ENCODE results near the gene SLC2A9. TPM values are rescaled to one million over a fixed set of nuclear protein-coding genes. Genes with fewer than 3 reads are reported as not detected.

SLC2A9 gene
- total and polyA plus RNA-seq, 2 of the 4 experiments (the other 2 are of a cell fraction), result 0.72 to 2.1 TPM

GRCh38 chr4:10058371-10058770 is 37.1 kb upstream of the SLC2A9 start:
- Histone ChIP-seq H3K36me3 (ENCODE audit: control insufficient read depth, insufficient read depth, low read length) (peaks cover 2% of the 10 kb centered on the region), H3K27me3 (ENCODE audit: control insufficient read depth, insufficient read depth, low read length) (no peaks in the 10 kb centered on the region), H3K9me1 (ENCODE audit: insufficient read depth, low read length) (no peaks in the 10 kb centered on the region), H3K4me2 (ENCODE audit: low read depth, low read length) (no peak overlapping the region), H2BK5ac (ENCODE audit: low read depth, low read length, poor library complexity, severe bottlenecking) (no peak overlapping the region), H4K20me1 (ENCODE audit: insufficient read depth, low read length) (no peaks in the 10 kb centered on the region), H2AK9ac (replicated peaks; ENCODE audit: low read depth, low read length, poor library complexity) (no peak overlapping the region), H3K4ac (ENCODE audit: low read depth, low read length) (no peak overlapping the region), H2BK15ac (ENCODE audit: low read depth, low read length) (no peak overlapping the region), H2BK120ac (ENCODE audit: low read depth, low read length) (no peak overlapping the region), H3K79me1 (ENCODE audit: low read depth in 1 of 2, low read length in 2 of 2) (no peaks in the 10 kb centered on the region), H4K91ac (ENCODE audit: insufficient read depth, low read depth, low read length) (no peak overlapping the region), H3K4me3 (ENCODE audit: insufficient read depth, low read depth, low read length) (no peak overlapping the region), H3K18ac (ENCODE audit: low read depth, low read length) (no peak overlapping the region), H4K8ac (ENCODE audit: low read depth in 2 of 2, low read length in 2 of 2) (no peak overlapping the region), H2AK5ac (ENCODE audit: low read depth, low read length) (no peak overlapping the region), H4K5ac (ENCODE audit: low read depth, low read length) (no peak overlapping the region), H2AFZ (replicated peaks; ENCODE audit: low read length, poor library complexity) (no peak overlapping the region), H3K4me1 (ENCODE audit: control insufficient read depth, insufficient read depth, low read length) (no peaks in the 10 kb centered on the region), H3K9ac (ENCODE audit: low read depth, low read length) (no peak overlapping the region), H3K56ac (ENCODE audit: extremely low read depth, insufficient read depth, low read length) (no peak overlapping the region), H3K14ac (replicated peaks; ENCODE audit: low read depth, low read length) (no peak overlapping the region), H3K27ac (ENCODE audit: insufficient read depth, low read length) (no peak overlapping the region), H3K23ac (ENCODE audit: low read depth, low read length) (no peak overlapping the region), H2BK20ac (ENCODE audit: low read depth, low read length) (no peak overlapping the region), H3K9me3 (ENCODE audit: control insufficient read depth, insufficient read depth, low read length) (no peaks in the 10 kb centered on the region)
- intact Hi-C loops (cut with micrococcal nuclease) (no loop called here), in situ Hi-C loops (cut with MboI; ENCODE audit: low sequenced_read_pairs) (no loop called here), dilution Hi-C loops (cut with HindIII; ENCODE audit: low sequenced_read_pairs, unreplicated experiment) (no loop called here)
- TF ChIP-seq POLR2A (IDR thresholded peaks at IDR 0.05; ENCODE audit: low read depth, low read length) (no peak), MAZ (IDR thresholded peaks at IDR 0.05; ENCODE audit: borderline replicate concordance, low read depth, low read length) (no peak), MAFK (IDR thresholded peaks at IDR 0.05; ENCODE audit: low read depth, low read length) (no peak), RCOR1 (IDR thresholded peaks at IDR 0.05; ENCODE audit: insufficient replicate concordance, low read length) (no peak), BHLHE40 (IDR thresholded peaks at IDR 0.05; ENCODE audit: low read depth, low read length) (no peak), CHD1 (IDR thresholded peaks at IDR 0.05; ENCODE audit: low read depth, low read length) (no peak), NFE2L2 (IDR thresholded peaks at IDR 0.05; ENCODE audit: low read depth, low read length) (no peak), MXI1 (IDR thresholded peaks at IDR 0.05; ENCODE audit: borderline replicate concordance, low read depth, low read length) (no peak), FOS (IDR thresholded peaks at IDR 0.05; ENCODE audit: low read depth, low read length) (no peak), RAD21 (IDR thresholded peaks at IDR 0.05; ENCODE audit: low read length) (no peak), SMC3 (IDR thresholded peaks at IDR 0.05; ENCODE audit: low read depth, low read length) (no peak), RFX5 (IDR thresholded peaks at IDR 0.05; ENCODE audit: low read depth, low read length) (no peak), ELK1 (IDR thresholded peaks at IDR 0.05; ENCODE audit: borderline replicate concordance, low read depth, low read length) (no peak), CEBPB (IDR thresholded peaks at IDR 0.05; ENCODE audit: low read depth, low read length) (no peak)
- TF ChIP-seq, protein P1, sequence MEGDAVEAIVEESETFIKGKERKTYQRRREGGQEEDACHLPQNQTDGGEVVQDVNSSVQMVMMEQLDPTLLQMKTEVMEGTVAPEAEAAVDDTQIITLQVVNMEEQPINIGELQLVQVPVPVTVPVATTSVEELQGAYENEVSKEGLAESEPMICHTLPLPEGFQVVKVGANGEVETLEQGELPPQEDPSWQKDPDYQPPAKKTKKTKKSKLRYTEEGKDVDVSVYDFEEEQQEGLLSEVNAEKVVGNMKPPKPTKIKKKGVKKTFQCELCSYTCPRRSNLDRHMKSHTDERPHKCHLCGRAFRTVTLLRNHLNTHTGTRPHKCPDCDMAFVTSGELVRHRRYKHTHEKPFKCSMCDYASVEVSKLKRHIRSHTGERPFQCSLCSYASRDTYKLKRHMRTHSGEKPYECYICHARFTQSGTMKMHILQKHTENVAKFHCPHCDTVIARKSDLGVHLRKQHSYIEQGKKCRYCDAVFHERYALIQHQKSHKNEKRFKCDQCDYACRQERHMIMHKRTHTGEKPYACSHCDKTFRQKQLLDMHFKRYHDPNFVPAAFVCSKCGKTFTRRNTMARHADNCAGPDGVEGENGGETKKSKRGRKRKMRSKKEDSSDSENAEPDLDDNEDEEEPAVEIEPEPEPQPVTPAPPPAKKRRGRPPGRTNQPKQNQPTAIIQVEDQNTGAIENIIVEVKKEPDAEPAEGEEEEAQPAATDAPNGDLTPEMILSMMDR (conservative IDR thresholded peaks at IDR 0.05; ENCODE audit: low read depth, low read length), result no peak
- TF ChIP-seq, protein P2, sequence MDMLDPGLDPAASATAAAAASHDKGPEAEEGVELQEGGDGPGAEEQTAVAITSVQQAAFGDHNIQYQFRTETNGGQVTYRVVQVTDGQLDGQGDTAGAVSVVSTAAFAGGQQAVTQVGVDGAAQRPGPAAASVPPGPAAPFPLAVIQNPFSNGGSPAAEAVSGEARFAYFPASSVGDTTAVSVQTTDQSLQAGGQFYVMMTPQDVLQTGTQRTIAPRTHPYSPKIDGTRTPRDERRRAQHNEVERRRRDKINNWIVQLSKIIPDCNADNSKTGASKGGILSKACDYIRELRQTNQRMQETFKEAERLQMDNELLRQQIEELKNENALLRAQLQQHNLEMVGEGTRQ (IDR thresholded peaks at IDR 0.05; ENCODE audit: low read depth, low read length), result no peak
- BruUV-seq (replicated peaks), result no TSS peak
- ATAC-seq (ENCODE audit: low read depth) (no peak), DNase-seq (no peak)
- POLR2A ChIA-PET (ENCODE audit: unreplicated experiment), result no interaction called here
- CTCF ChIA-PET, result no interaction called here
- 100% methylated on average over 2 of the region's 7 CpGs; no CpG with 5 or more reads in 1 of the 2 experiments for WGBS, 2 experiments (ENCODE audit: extremely low coverage in 2 of 2, insufficient read length in 1 of 2)
